GM15510 (cell line): ENCODE results near the gene SERPINE3.

Experiments
- POLR2A ChIP-seq: IDR thresholded peaks from 3 replicates; pipeline ENCODE4 v1.6.1; 2011; ENCODE audit warnings: borderline replicate concordance; ENCODE audit not compliant: insufficient read length; ENCODE audit errors: extremely low read depth

Gene SERPINE3

DNA sequence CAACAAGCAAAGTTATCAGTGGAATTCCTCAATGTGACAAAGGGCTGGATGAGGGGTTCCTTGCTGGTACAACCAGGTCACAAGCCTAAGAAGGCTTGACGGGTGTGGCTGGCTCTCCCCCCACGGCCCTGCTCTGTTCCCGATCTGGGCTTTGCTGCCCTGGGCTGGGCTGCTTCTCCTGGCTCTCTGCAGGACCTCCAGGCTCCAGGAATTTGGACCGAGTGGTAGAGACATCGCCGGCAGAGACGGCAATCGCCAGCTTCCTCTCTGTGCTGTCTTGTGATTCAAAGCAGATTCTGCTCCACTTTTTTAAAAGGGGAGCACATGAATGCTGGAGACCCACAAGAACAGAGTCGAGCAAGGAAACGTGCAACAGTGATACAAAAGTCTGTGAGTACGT is at the start of gene SERPINE3:
Gene SERPINE3, plus strand, starts transcription at position 338 of the 400 bp plus-strand sequence. CDS start 1,401 bp downstream, outside the sequence.
- no peak for TF ChIP-seq POLR2A

DNA sequence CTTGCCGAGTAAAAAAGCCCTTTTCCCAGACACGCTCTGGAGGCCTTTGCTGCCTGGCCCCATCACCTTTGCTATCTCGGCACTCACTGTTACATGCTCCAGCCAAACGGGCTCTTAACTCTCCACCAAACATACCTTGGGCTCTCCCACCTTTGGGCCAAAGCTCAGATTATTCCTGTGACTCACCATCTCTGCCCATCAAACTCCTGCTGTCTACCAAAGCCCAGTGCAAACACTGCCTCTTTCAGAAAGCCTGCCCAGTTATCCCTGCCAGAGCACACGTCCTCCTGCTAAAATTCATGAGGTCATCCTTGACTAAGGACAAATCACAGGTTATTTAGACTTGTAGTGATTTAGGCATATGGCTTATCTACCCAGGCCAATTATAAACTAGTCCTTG is 48.1 kb upstream of the SERPINE3 start:
- TF ChIP-seq POLR2A, result no peak

DNA sequence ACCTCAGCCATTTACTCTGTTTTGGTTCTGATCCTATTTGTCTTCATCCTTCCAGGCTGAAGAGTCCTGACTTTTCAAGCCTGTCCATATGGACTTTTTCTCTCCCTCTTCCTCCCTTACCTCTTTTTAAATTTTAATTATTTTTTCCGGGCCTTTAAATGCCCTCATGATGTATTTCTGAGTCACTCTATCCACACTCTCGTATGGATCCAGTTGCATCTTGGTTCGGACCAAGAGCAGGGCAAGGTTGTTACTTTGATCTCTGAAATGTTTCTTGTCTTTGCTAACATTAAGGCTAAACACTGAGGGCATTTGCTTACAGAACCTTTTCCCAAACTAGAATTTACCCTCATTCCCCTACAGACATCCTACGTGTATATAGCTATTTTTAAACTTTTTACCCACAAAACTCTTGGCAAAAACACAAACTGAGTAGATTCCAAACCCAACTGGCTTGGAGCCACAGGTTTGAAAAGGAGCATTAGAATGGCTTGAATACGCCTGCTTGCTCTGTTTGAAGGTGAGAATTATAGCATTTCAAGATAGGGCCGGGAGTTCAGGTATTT is 47.4 kb upstream of the SERPINE3 start:
- no peak for TF ChIP-seq POLR2A

DNA sequence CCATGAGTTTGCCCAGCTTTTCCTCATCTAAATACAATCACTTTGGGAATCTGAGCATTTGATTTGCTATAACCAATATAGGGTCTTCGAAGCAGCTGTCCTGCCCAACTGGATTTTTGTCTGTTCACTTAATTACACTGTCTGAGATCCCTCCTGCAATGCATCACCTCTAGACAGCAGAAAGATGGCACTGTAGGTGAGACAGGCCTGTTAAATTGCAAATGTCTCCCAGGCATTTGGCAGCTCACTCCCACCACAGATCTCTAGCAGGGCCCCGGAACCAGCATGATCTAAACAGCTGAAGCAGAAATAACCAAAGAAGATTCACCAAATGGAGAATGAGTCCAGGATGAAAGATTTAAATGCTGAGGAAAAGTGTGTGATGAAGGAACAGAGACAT is 41.9 kb upstream of the SERPINE3 start:
- TF ChIP-seq POLR2A, result no peak

DNA sequence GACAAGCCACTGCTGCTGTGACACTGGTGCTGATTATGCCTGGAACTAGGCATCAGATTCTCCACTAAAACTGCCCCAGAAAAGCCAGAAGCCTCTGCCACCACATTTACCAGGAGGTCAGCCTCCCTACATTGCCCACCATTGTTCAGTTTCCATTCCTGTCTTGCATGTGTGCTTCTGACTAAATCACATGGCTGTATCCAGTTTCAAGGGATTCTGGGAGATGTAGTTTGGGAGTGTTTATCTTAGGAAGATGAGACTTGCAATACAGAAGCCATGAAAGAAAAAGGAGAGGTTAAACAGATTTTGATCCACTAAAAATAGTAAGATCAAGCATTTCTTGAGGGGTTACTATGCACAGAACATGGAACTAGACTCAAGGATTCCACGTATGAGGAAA is 40.7 kb upstream of the SERPINE3 start:
- TF ChIP-seq POLR2A, result no peak

DNA sequence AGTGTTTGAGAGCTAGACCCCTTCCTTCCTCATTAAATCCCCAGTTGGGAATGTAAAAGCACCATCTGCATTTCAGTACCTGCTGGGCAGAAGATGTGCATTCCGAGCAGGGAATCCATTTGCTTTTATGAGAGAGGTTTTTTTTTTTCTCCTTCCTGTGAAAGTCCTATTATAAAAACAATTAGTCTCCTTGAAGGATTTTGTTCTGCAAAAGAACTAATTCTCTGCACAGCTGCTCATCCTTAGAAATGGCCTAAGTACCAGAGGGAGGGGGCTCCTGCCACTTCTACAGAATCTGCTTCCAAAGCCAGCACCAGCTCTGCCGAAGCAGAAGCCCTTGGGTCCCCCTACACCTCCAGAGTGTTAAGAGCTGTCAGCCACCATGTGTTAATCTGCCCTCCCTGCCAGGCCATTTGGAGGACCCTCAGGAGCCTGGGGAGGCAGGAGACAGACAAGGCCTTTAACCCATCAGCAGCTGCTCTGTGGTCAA is 36.4 kb upstream of the SERPINE3 start:
- TF ChIP-seq POLR2A, result no peak

DNA sequence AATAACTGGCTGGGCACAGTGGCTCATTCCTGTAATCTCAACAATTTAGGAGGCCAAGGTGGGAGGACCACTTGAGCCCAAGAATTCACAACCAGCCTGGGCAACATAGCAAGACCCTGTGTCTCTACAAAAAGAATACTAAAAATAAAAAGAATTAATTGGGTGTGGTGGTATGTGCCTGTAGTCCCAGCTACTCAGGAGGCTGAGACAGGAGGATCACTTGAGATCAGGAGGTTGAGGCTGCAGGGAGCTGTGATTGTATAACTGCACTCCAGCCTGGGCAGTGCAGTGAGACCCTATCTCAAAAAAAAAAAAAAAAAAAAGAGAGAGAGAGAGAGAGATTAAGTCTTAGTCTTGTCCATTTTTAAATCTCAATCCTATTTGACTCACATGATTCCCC is 35.6 kb upstream of the SERPINE3 start:
- TF ChIP-seq POLR2A, result no peak

DNA sequence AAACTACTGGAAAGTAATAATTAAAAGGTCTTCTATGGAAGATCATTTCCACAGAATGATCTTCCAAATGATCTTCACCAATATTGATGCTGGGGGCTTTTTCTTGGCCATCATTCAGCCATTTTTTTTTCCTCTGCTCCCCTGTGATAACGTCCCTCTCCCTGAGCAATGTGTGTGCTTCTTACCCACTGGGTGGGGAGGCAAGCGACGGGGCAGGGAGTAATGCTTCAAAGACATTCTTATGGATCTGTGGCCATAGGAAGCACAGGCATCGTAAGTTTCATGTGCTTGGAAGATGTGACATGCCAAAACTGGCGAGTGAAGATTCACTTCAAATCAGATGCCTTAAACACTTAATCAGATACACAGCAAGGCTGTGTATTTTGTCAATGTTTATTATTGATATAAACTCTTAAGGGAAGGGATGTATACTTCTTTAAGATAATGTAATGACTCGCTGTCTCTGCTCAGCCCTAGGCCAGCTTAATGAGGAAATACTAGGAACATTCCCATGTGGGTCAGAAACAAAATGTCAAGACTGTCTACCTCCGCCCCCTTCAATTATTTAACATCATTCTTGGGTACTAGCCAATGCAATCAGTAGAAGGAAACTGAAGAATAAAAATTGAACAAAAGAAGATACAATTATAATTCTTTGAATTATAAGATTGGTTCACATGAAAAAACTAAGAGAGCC is 34.1 kb upstream of the SERPINE3 start:
- TF ChIP-seq POLR2A, result no peak

DNA sequence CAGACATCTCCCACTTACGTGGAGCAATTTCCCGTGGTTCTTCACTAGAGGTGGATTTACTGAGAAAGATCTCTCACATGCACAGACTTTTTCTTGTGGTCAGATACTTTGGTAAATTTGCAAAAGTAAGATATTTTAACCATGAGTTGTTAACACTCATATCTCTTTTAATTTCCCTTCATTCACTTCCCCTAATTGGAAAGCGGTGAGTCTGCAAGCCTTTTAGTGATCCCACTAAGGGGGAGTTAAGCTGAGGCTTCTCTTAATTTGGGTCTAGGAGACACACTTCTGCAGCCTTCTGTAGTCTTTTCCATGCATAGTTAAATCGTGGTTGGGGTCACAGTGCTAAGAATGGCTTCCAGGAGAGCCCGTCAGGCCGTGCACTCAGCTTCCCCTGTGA is 30.7 kb upstream of the SERPINE3 start:
- TF ChIP-seq POLR2A, result no peak

DNA sequence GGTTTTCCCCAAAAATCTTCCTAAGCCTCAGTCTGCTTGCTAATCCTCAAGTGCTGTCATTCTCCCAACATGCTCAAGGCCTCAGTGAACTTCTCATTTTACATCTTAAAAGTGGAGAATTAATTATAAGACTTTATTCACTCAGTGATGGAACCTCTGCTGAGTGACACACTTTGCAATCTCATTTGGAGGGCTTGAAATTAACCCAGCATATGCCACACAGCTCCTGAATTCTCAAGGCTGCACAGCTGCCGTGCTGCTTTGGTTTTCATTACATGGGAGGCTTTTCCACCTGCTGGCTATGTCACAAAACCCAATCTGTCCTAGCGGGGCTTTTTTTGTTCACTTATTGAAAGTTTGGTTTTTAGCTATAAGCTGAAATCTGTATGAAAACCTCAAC is 28.3 kb upstream of the SERPINE3 start:
- TF ChIP-seq POLR2A, result no peak

DNA sequence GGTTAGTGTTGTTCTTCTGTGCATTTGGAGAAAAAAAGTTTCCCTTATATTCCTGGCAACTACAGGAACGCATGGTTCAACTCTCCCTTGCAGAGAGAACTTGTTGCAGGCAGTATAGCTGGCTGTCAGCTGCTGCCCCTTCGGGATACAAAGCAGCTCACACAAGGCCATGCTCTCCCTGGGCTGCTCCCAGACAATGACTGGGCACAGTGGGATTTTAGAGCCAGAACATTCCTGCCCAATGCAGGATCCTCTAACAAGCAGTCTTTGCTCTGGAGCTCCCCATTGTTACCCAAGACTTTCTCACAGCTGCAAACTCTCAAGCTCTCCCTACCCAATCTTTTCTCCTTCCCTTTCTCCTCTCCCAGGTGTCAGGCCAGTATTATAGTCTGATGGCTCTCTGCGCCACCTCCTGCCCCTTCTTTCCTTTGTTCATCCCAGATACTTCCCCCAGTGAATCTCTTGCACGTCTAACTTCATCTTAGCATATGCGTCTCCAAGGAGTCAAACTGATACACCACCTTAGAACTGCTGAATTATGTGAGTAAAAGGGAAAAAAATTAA is 27.5 kb upstream of the SERPINE3 start:
- no peak for TF ChIP-seq POLR2A

DNA sequence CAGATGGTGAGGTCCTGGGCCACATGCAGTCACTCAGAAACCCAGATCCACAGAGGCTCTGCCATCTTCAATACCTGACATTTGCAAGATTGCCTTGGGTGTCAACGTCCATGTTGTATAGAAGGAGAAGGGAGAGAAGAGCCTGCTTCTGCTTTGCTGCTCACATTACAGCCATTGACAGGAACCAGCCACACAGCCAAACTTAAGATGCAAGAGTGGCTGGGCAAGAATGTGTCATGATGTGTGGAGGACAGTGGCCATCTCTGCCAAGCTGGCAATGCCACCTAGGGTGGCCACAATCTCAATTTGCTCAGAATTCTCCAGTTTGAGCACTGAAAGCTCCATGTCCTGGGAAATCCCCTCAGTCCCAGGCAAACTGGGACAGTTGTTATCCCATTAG is 25.9 kb upstream of the SERPINE3 start:
- no peak for TF ChIP-seq POLR2A

DNA sequence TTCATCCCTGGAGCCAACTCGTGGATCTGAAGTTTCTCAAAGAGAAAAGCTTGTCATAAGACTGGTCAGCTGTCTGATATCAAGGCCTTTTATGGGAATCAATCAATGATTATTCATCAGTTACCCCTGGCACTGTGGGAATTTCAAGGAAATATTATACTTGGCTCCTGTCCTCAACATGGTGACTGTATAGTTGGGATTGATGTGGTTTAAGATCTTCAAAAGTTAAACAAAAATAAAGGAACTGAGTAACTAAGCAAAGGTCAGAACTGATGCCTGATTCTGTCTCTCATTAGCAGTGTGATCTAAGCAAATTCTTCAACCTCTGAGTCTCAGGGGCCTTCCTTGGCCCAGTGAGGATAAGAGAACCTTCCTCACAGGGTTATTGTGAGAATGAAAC is 22.2 kb upstream of the SERPINE3 start:
- TF ChIP-seq POLR2A, result no peak

DNA sequence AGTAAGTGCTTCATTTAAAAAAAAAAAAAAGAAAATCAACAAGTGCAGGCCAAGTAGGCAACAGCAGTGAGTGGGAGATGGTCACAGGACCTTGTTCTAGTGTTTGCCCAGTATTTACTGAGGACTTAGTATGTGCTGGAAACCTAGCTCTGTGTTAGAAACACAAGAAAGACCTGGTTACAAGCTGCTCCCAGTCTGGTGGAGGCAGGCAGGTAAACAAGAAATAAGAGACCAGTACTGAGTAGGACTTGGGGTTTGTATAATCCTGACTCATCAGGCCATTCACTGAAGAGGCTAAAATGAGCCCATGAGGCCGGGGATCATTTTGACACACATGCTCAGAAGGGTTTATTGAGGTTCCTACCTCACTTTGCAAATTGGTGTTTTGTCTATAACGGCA is 21.5 kb upstream of the SERPINE3 start:
- TF ChIP-seq POLR2A, result no peak

DNA sequence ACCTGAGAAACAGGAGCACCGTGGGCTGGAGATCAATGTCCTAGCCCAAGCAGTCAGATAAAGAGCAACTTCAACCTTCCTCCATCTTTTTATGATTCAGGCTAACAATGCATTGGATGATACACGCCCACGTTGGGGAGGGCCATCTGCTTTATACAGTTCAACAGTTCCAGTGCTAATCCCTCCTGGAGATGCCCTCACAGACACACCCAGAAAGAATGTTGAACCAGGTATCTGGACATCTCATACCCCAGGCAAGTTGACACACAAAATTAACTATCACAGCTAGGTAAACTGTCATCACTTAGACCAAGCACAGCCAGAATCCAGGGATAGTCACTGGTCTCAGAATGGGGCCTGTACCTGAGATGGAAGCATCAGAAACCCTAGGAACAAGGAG is 20.6 kb upstream of the SERPINE3 start:
- no peak for TF ChIP-seq POLR2A

DNA sequence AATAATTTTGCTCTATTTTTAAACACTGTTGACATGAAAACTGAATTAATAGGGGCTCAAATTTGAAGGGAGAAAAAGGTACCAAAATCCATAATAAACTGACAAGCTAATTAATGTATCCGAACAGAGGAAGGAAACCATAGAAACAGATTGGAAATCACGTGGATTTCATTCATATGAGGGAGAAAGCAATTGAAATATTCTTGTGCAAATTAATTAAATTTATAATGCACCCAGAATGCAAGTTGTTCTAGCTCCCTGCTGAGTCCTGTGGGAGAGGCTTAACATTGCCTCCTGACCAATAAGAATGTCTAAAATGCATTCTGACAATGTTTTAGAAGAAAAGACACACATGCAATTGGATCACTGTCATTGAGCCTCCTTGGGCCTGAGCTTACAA is 17.7 kb upstream of the SERPINE3 start:
- TF ChIP-seq POLR2A, result no peak
